ENCODE measurements around the gene GLDC.
"Not testable (repeated sequence)": the region's sequence is repeated elsewhere in the genome, so short reads cannot be mapped to it uniquely, and the experiment has no call there.

Gene GLDC

GRCh38 chr9:6660512-6660911 lies 15.0 kb upstream of the GLDC start:
- no peak for DNase-seq

GRCh38 chr9:6658628-6659353 lies 13.3 kb upstream of the GLDC start:
- DNase-seq = no peak

GRCh38 chr9:6656614-6657300 lies 11.2 kb upstream of the GLDC start:
- DNase-seq = no peak

GRCh38 chr9:6655036-6655435 lies 9.5 kb upstream of the GLDC start:
- DNase-seq = no peak

- DNase-seq = no peak
Observed at GRCh38 chr9:6646293-6646636, 736 bp upstream of the GLDC start.

GRCh38 chr9:6645105-6645354 lies 499 bp downstream of the GLDC start:
- DNase-seq = not testable (repeated sequence)

GRCh38 chr9:6644346-6645104 lies 1.0 kb downstream of the GLDC start:
- DNase-seq = no peak

GRCh38 chr9:6641961-6642360 lies 3.6 kb downstream of the GLDC start:
- no peak for DNase-seq

GRCh38 chr9:6641561-6641960 lies 4.0 kb downstream of the GLDC start:
- DNase-seq = no peak

GRCh38 chr9:6641056-6641455 lies 4.5 kb downstream of the GLDC start:
- no peak for DNase-seq

- no peak for DNase-seq
Observed at GRCh38 chr9:6640268-6641051, 5.1 kb downstream of the GLDC start.

- DNase-seq = no peak
Observed at GRCh38 chr9:6639622-6640021, 5.9 kb downstream of the GLDC start.

GRCh38 chr9:6634444-6634843 lies 11.1 kb downstream of the GLDC start:
- no peak for DNase-seq

- DNase-seq = no peak
Observed at GRCh38 chr9:6633378-6633777, 12.2 kb downstream of the GLDC start.

GRCh38 chr9:6632516-6633183 lies 12.9 kb downstream of the GLDC start:
- no peak for DNase-seq

GRCh38 chr9:6631207-6631512 lies 14.4 kb downstream of the GLDC start:
- no peak for DNase-seq

GRCh38 chr9:6630502-6631206 lies 14.9 kb downstream of the GLDC start:
- no peak for DNase-seq

- DNase-seq = no peak
Observed at GRCh38 chr9:6628704-6629103, 16.8 kb downstream of the GLDC start.

GRCh38 chr9:6625363-6625762 lies 20.2 kb downstream of the GLDC start:
- DNase-seq = no peak

GRCh38 chr9:6622784-6623183 lies 22.7 kb downstream of the GLDC start:
- DNase-seq = not testable (repeated sequence)

GRCh38 chr9:6620796-6621195 lies 24.7 kb downstream of the GLDC start:
- no peak for DNase-seq

GRCh38 chr9:6620353-6620752 lies 25.2 kb downstream of the GLDC start:
- no peak for DNase-seq

GRCh38 chr9:6619909-6620308 lies 25.6 kb downstream of the GLDC start:
- DNase-seq = no peak
